IMR-90 (cell line): Measurements from ENCODE around the gene TP63. TPM values are rescaled to one million over a fixed set of nuclear protein-coding genes. Genes with fewer than 3 reads are reported as not detected.

Experiments used
- ATAC-seq: fragments of 200-7000 bp; cut with Tn5 transposase; 2 replicates; pipeline ENCODE4 v1.9.1; 2020; ENCODE audit warnings: low read depth, mild to moderate bottlenecking, moderate library complexity
- BruUV-seq: library from RNA; stranded (reverse); fragments of 400-500 nt; replicated peaks from 2 replicates; lab custom pipeline; 2021; lab: Mats Ljungman, UMichigan
- CTCF ChIA-PET: fragments of 300-600 bp; formaldehyde crosslinking; extraction: SDS; loops from one replicate; lab custom pipeline; 2021; ENCODE audit warnings: antibody characterized with exemption; lab: Yijun Ruan, JAX
- POLR2A ChIA-PET: fragments of 300-600 bp; sonication (Branson Sonifier 250); formaldehyde crosslinking; loops from one replicate; lab custom pipeline; 2022; ENCODE audit warnings: antibody characterized with exemption; ENCODE audit not compliant: unreplicated experiment; lab: Charles Lee
- DNase-seq: peaks from one replicate; pipeline ENCODE4 v3.0.0; 2013
- H2AFZ ChIP-seq: replicated peaks from 2 replicates; pipeline ENCODE3; 2013; ENCODE audit warnings: low read length, mild to moderate bottlenecking; ENCODE audit not compliant: poor library complexity
- H2AK5ac ChIP-seq: 2 replicates; pipeline ENCODE4 v1.6.1; 2013; ENCODE audit warnings: low read depth, low read length, inconsistent platforms
- H2AK9ac ChIP-seq: replicated peaks from 2 replicates; pipeline ENCODE3; 2013; ENCODE audit warnings: mild to moderate bottlenecking, low read depth, low read length, moderate library complexity; ENCODE audit not compliant: poor library complexity
- H2BK120ac ChIP-seq: 2 replicates; pipeline ENCODE4 v1.6.1; 2013; ENCODE audit warnings: low read depth, low read length, inconsistent platforms
- H2BK15ac ChIP-seq: 3 replicates; pipeline ENCODE4 v1.6.1; 2013; ENCODE audit warnings: low read depth, low read length, inconsistent platforms
- H2BK20ac ChIP-seq: 2 replicates; pipeline ENCODE4 v1.6.1; 2013; ENCODE audit warnings: low read depth, mild to moderate bottlenecking, inconsistent platforms, low read length, moderate library complexity
- H2BK5ac ChIP-seq: 2 replicates; pipeline ENCODE4 v1.6.1; 2013; ENCODE audit warnings: mild to moderate bottlenecking, low read depth, low read length, inconsistent platforms; ENCODE audit not compliant: poor library complexity, severe bottlenecking
- H3K14ac ChIP-seq: replicated peaks from 2 replicates; pipeline ENCODE4 v1.6.1; 2013; ENCODE audit warnings: low read depth, low read length, inconsistent platforms
- H3K18ac ChIP-seq: 2 replicates; pipeline ENCODE4 v1.6.1; 2013; ENCODE audit warnings: low read depth, low read length, control low read depth
- H3K23ac ChIP-seq: 2 replicates; pipeline ENCODE4 v1.6.1; 2013; ENCODE audit warnings: low read depth, low read length, inconsistent platforms
- H3K27ac ChIP-seq: 2 replicates; pipeline ENCODE4 v1.5.1; 2013; ENCODE audit warnings: mild to moderate bottlenecking, control low read depth, low read length; ENCODE audit not compliant: insufficient read depth
- H3K27me3 ChIP-seq: 2 replicates; pipeline ENCODE4 v1.6.1; 2013; ENCODE audit warnings: low read length; ENCODE audit not compliant: control insufficient read depth, insufficient read depth
- H3K36me3 ChIP-seq: 2 replicates; pipeline ENCODE4 v1.6.1; 2013; ENCODE audit warnings: low read length, mixed read lengths; ENCODE audit not compliant: control insufficient read depth, insufficient read depth
- H3K4ac ChIP-seq: 2 replicates; pipeline ENCODE4 v1.6.1; 2013; ENCODE audit warnings: low read depth, low read length, inconsistent platforms
- H3K4me1 ChIP-seq: 2 replicates; pipeline ENCODE4 v1.6.1; 2013; ENCODE audit warnings: low read length, mixed read lengths; ENCODE audit not compliant: control insufficient read depth, insufficient read depth
- H3K4me2 ChIP-seq: 2 replicates; pipeline ENCODE4 v1.6.1; 2013; ENCODE audit warnings: low read depth, mild to moderate bottlenecking, control low read depth, low read length, moderate library complexity
- H3K4me3 ChIP-seq: 2 replicates; pipeline ENCODE4 v1.5.1; 2013; ENCODE audit warnings: low read depth, mild to moderate bottlenecking, control low read depth, low read length, moderate library complexity; ENCODE audit not compliant: insufficient read depth
- H3K56ac ChIP-seq: 2 replicates; pipeline ENCODE4 v1.6.1; 2013; ENCODE audit warnings: low read length, inconsistent platforms; ENCODE audit not compliant: insufficient read depth; ENCODE audit errors: extremely low read depth
- H3K79me1 ChIP-seq, 2 experiments: 2 replicates each; pipeline ENCODE4 v1.6.1; 2013; ENCODE audit warnings: low read length in 2 of 2, inconsistent platforms in 1 of 2, low read depth in 1 of 2
- H3K9ac ChIP-seq: 2 replicates; pipeline ENCODE4 v1.6.1; 2013; ENCODE audit warnings: low read depth, low read length, control low read depth
- H3K9me1 ChIP-seq: 2 replicates; pipeline ENCODE4 v1.6.1; 2013; ENCODE audit warnings: low read length, inconsistent platforms; ENCODE audit not compliant: insufficient read depth
- H3K9me3 ChIP-seq: 2 replicates; pipeline ENCODE4 v1.6.1; 2013; ENCODE audit warnings: low read length; ENCODE audit not compliant: control insufficient read depth, insufficient read depth
- H4K20me1 ChIP-seq: 2 replicates; pipeline ENCODE4 v1.6.1; 2013; ENCODE audit warnings: low read length, inconsistent platforms; ENCODE audit not compliant: insufficient read depth
- H4K5ac ChIP-seq: 2 replicates; pipeline ENCODE4 v1.6.1; 2013; ENCODE audit warnings: mild to moderate bottlenecking, low read depth, low read length, control low read depth
- H4K8ac ChIP-seq, 2 experiments: 2 replicates each; pipeline ENCODE4 v1.6.1; 2013; ENCODE audit warnings: low read depth in 2 of 2, low read length in 2 of 2, control low read depth in 1 of 2, inconsistent platforms in 1 of 2
- H4K91ac ChIP-seq: 2 replicates; pipeline ENCODE4 v1.6.1; 2013; ENCODE audit warnings: low read depth, low read length, inconsistent platforms; ENCODE audit not compliant: insufficient read depth
- CEBPB ChIP-seq: IDR thresholded peaks from 2 replicates; pipeline ENCODE4 v1.6.1; 2012; ENCODE audit warnings: low read depth, low read length, improper control_type of control experiment
- MAFK ChIP-seq: IDR thresholded peaks from 2 replicates; pipeline ENCODE4 v1.6.1; 2012; ENCODE audit warnings: low read depth, low read length, improper control_type of control experiment
- POLR2A ChIP-seq: IDR thresholded peaks from 2 replicates; pipeline ENCODE4 v1.6.1; 2012; ENCODE audit warnings: mild to moderate bottlenecking, low read depth, low read length
- WGBS, 2 experiments: methylation state at CpG; one replicate each; pipeline versions ENCODE4 v1.1.5 to v1.1.7; 2013; ENCODE audit warnings: missing lambda C conversion rate in 2 of 2; ENCODE audit not compliant: insufficient read length in 1 of 2; ENCODE audit errors: extremely low coverage in 2 of 2; 5-methylcytosine and 5-hydroxymethylcytosine counted together
- dilution Hi-C: fragments of 300-500 bp; cut with HindIII; formaldehyde crosslinking; loops from one replicate; pipeline ENCODE4 v1.14.3; 2018; ENCODE audit warnings: low sequenced_read_pairs; ENCODE audit not compliant: unreplicated experiment
- in situ Hi-C: fragments of 300-500 bp; cut with MboI; formaldehyde crosslinking; loops from 3 replicates; pipeline ENCODE4 v1.14.3; 2019; ENCODE audit warnings: low sequenced_read_pairs, inconsistent platforms, mixed read lengths
- intact Hi-C: fragments of 100-400 bp; cut with micrococcal nuclease; formaldehyde crosslinking; loops from 2 replicates; pipeline ENCODE4 v1.10.0; 2022
- polyA plus RNA-seq, 3 experiments: library from polyadenylated mRNA; depleted of rRNA; stranded (reverse); fragments of >200 nt; gene quantifications; 2 replicates each; pipeline ENCODE4 v1.2.3, GENCODE V29; 2012; ENCODE audit warnings: low replicate concordance in 1 of 3
- total RNA-seq: library from RNA; depleted of rRNA; stranded (reverse); fragments of >200 nt; gene quantifications from 2 replicates; pipeline ENCODE4 v1.2.3, GENCODE V29; 2012

TP63 gene
- total and polyA plus RNA-seq, 2 of the 4 experiments (the other 2 are of a cell fraction), result not detected

DNA sequence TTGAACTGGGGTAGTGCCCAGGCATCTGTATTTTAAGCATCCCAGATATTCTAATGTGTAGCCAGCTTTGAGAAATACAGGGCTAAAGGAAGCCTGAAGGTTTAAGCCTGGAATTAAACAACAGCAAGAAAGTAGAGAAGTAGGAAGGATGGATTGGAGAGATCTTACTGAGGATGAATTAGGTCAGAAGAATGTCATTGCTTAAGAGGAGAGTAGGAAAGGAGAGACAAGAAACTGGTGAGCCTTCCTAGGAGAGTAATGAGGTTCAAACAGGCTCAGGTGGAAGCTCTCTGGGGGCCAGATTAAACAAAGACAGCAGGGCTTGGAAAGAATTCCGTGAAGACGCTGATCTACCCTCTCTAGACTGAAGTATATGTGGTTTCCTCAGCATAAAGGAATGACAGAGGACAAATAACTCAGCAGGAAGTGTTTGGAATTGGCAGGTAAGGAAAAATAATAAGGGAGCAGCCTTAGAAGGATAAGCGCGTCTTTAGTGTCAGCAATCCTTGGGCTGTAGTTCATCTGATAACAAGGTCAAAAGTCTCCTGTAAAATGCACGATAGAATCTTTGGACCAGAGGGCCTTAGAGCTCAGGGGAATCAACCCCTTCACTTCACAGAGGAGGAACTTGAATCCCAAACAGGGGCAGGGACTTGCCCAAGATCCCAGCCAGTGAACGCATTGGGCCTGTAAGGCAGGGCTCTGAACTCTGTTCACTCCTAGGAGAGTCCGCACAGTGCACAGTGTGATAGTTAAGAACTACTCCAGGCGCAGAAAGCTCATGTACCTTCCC, 90.9 kb downstream of the TP63 start:
- no peaks in the 10 kb centered on the region for H3K36me3 ChIP-seq
- H3K4me3 ChIP-seq, result no peak overlapping the region
- ChIA-PET POLR2A (no interaction called here), CTCF (no interaction called here)
- no peak overlapping the region for H3K56ac ChIP-seq
- no peak overlapping the region for H3K4ac ChIP-seq
- H3K4me2 ChIP-seq, result no peak overlapping the region
- peaks cover 1% of the 10 kb centered on the region; the same call in 1 of the 2 replicates for H3K4me1 ChIP-seq
- H3K9me1 ChIP-seq, result no peaks in the 10 kb centered on the region
- no peak overlapping the region for H2BK120ac ChIP-seq
- H3K9me3 ChIP-seq, result no peaks in the 10 kb centered on the region
- no peaks in the 10 kb centered on the region for H4K20me1 ChIP-seq
- no peak overlapping the region for H4K8ac ChIP-seq
- ATAC-seq (0 out of 2 replicates have a peak, but pooled peaks have one; percentile 27), DNase-seq (peak; percentile 18)
- no TSS peak for BruUV-seq
- H2BK5ac ChIP-seq, result no peak overlapping the region
- no peak overlapping the region for H3K27ac ChIP-seq
- no peak overlapping the region for H2AFZ ChIP-seq
- no peak overlapping the region for H3K23ac ChIP-seq
- no peak for TF ChIP-seq MAFK
- TF ChIP-seq POLR2A, result no peak
- TF ChIP-seq CEBPB, result 0 out of 2 replicates have a peak, but pooled peaks have one; percentile 9
- dilution Hi-C loops (no loop called here), in situ Hi-C loops (no loop called here), intact Hi-C loops (no loop called here)
- 69% methylated on average over 5 of the region's 8 CpGs; no CpG with 5 or more reads in 1 of the 2 experiments for WGBS, 2 experiments
- H2AK9ac ChIP-seq, result no peak overlapping the region
- H3K9ac ChIP-seq, result no peak overlapping the region
- H3K79me1 ChIP-seq, result no peaks in the 10 kb centered on the region
- H4K5ac ChIP-seq, result no peak overlapping the region
- no peak overlapping the region for H3K18ac ChIP-seq
- H2BK15ac ChIP-seq, result no peak overlapping the region
- H3K27me3 ChIP-seq, result no peaks in the 10 kb centered on the region
- no peak overlapping the region for H2BK20ac ChIP-seq
- H2AK5ac ChIP-seq, result no peak overlapping the region
- H3K14ac ChIP-seq, result no peak overlapping the region
- H4K91ac ChIP-seq, result no peak overlapping the region
